K562 (cell line): ENCODE data around the gene LHX5.

Experiments used
- CREB1 ChIP-seq, 2 experiments: sonication (generic) in 1 of 2; formaldehyde crosslinking in 1 of 2; IDR thresholded peaks; 2 replicates each; pipeline versions ENCODE4 v1.6.1 to v1.8.0; 2012 to 2022; ENCODE audit warnings: inconsistent platforms in 1 of 2, mild to moderate bottlenecking in 1 of 2, missing genetic modification reagents in 1 of 2, moderate library complexity in 1 of 2
- JUN ChIP-seq, 2 experiments: sonication (generic) in 1 of 2; formaldehyde crosslinking in 1 of 2; IDR thresholded peaks; 2 replicates each; pipeline versions ENCODE4 v1.6.1 to v1.8.0; 2012 to 2022; ENCODE audit warnings: borderline replicate concordance in 2 of 2, mild to moderate bottlenecking in 2 of 2, improper control_type of control experiment in 1 of 2, low read depth in 1 of 2, low read length in 1 of 2, missing genetic modification reagents in 1 of 2
- KAT2B ChIP-seq: IDR thresholded peaks from one replicate; pipeline ENCODE4 v1.6.1; 2012; ENCODE audit warnings: low read depth, mild to moderate bottlenecking, control low read depth, inconsistent platforms, low read length, moderate library complexity
- ZNF133 ChIP-seq: fragments of 250-450 bp; sonication (Bioruptor Pico); IDR thresholded peaks from 2 replicates; pipeline ENCODE4 v1.4.0; 2020; ENCODE audit warnings: mild to moderate bottlenecking

DNA sequence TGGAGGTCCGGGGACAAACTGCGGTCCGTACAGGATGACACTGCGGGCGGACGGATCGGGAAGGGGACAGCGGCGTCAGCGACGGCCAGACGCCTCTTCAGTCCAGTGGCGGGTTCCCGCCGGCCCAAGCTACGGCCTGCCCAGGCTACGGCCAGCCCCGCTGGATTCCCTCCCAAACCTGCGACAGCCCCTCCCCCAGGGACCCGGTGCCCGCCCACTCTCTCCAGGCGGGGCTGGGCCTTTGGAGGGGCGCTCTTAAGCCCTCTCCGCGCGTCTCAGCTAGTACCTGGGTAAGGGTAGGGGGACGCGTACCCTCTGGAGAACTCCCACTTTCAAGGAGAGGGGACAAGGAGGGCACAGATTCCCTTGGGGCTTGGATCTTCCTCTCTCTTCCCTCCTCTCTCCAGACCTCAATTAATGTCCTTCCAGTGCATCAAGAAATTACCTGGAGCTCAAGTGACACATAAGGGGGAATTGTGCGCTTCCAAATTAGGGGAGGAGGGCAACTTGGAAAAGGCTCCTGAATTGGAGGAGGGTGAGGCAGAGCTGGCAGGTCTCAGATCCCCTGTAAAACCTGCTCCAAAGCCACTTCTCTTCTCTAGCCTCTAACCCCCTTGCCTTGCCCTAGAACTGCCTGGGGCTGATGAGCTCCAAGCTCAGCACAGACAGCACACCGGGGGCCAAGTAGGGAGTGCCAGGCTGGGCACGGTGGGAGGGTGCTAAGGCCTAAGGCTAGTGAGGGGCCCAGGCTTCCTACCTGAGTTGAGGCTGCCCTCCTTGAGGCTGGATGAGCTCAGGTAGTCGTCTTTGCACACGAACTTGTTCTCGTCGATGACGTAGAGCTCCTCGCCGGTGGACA lies 3.1 kb downstream of the LHX5 start:
- TF ChIP-seq KAT2B, result no peak
- TF ChIP-seq JUN (IDR thresholded peaks at IDR 0.05; ENCODE audit: borderline replicate concordance, low read depth, low read length), result no peak
- no peak for TF ChIP-seq JUN (CRISPR knock-in tag; IDR thresholded peaks at IDR 0.05; ENCODE audit: borderline replicate concordance)
- TF ChIP-seq CREB1 (IDR thresholded peaks at IDR 0.05), result no peak
- TF ChIP-seq CREB1 (CRISPR knock-in tag; IDR thresholded peaks at IDR 0.05), result no peak
- TF ChIP-seq ZNF133 (CRISPR knock-in tag), result no peak
